NCI-H187 treated with DMSO at 0.1 percent for 48 hours (cell line): ENCODE results near the gene MTM1.

Experiments
- DNase-seq: peaks from one replicate; lab custom pipeline; 2025; lab: John Stamatoyannopoulos, UW

The MTM1 gene

DNA sequence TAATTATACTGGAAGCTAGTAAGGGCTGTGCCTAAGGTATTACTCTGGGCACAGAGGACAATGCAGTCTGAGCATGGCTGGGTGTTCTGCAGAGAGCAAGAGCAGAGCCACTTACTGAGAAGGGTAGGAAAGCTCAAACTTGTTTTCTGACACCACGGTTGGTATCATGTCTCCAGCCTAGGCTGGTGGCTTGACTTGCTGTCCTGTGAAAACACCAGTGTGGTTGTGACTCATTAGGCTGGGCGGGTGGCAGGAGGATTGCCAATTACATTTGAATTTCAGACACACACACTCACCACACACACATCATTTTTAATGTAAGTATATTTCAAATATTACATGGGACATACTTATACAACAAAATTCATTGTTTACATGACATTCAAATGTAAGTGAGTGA lies 19.7 kb upstream of the MTM1 start:
- DNase-seq, result no peak

DNA sequence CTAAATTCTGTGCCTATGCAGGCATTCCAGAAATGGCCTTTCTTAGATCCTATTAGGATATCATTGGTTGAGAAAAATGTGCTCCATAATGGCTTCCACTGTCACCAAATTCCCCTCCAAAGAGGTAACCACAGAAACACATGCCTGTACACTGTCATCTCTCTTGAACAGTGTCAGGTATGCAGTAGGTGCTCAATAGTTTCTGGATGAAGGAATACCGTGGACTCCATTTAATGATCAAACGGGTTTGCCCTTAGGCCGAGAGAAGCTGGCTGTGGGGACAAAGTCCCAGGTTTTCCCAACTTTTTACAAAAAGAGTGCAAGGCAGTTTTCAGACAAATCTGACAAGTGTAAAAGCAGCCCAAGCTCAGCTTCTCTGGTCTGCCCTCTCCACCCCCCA lies 16.5 kb upstream of the MTM1 start:
- no peak for DNase-seq

DNA sequence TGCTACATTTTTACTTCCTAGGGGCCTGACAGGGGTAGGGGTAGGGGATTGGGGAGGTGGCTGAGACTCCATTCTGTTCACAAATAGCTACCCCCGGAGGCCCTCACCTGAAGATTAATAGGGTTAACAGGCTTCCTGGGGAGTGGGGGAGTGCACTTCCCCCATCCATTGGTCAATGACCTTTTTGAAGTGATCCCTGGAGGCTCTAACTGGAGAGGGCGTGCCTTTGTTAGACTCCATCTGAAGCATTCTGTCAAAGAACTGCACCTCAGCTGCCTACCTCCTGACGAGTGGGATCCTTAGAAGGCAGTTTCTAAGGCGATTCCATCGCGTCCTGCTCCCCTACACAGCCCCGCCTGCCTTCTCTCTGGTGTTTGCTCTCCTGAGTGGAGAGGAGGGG lies 10.0 kb upstream of the MTM1 start:
- no peak for DNase-seq

DNA sequence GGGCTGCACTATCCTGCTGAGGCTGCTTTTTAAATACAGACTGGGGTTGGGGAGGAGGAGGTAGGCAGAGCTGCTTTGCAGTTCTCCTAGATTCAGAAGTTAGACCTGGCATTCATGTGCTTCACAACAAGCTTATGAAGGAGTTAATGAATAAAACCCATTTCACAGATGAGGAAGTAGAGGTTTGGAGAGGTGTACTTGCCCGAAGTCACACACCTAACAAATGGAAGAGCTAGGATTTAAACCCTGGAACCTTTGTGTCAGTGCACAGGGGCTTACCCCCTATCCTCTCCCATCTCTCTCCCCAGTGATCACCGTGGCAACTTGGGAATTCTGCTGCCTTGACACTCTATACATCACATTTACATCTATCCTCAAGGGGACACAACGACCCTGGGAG lies 3.6 kb upstream of the MTM1 start:
- DNase-seq, result no peak

DNA sequence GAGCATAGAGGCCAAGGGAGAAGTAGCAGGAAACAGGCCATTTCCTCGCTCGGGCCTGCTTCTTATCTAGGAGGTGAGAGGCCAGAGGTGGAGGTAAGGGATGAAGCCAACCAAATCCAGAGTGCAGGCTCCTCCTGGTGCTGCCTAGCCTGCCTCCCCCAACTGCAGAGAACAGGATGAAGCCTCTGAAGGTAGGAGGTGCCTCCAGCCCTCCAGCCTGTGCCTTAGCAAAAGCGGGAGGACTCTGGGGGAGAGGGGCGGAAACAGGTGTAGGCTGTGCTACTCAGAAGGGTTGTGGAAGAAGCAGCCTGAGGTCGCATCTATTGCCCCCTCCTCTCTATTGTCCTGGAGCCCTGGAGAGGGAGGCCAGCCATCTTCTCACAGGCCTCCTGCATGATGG lies 2.9 kb upstream of the MTM1 start:
- no peak for DNase-seq

DNA sequence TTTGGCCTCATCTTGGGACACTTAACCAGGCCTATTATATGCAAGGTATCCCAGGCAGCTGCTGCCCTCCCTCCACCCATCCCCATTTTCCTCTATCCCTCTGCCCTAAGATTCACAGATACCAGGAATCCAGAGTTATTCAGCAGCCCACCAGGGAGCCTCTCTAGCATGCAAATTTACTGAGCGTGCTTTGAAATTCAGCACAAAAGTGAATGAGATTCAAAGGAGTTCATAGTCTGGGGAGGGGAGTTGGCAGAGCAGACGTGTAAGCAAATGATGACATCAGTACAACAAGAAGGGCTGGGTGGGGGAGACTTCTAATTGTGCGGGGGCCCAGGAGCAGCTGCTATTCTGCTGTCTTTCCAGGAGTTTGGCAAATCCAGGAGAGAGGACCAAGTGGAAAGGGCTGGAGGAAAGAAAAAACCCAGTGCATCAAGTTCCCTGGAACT lies 1.7 kb upstream of the MTM1 start:
- no peak for DNase-seq

DNA sequence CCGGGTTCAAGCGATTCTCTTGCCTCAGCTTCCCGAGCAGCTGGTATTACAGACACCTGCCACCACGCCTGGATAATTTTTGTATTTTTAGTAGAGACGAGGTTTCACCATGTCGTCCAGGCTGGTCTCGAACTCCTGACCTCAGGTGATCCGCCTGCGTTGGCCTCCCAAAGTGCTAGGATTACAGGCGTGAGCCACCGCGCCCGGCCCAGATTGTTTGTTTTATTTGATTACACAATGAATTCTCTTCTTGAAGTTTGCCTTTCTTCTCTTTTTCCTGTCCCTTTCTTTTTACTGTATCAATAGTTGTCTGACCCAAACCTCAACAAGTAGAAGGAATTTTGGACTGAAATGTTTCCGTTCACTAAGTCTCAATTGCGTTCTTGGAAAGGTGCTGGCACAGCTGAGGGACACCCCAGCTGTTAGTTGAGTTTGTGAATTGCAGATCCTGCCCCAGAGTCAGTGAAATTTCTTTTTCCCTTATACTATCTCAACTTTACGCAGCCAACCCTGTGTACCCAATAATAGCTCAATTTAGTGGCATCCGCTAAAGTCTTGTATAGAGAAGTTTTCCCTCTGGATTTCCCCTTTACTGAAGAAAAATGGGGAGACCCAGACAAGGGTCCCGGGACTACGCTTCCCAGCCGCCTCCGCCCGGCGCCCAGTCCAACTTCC lies 639 bp upstream of the MTM1 start:
- DNase-seq, result no peak

DNA sequence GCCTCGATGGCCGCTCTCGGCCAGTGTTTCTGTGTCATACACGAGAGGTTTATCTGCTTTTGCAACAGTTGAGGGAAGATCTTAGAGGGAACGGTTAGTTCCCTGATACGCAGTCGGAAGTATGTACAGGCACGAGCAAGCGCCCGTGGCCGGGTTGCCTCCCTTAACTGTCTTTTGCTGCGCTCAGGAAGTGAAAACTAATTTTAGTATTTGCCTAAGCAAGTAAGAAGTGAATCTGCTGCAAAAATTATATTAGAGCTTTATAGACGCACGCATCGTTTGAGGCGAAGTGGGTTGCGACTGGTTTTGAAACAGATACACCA lies 695 bp downstream of the MTM1 start:
- DNase-seq, result no peak

DNA sequence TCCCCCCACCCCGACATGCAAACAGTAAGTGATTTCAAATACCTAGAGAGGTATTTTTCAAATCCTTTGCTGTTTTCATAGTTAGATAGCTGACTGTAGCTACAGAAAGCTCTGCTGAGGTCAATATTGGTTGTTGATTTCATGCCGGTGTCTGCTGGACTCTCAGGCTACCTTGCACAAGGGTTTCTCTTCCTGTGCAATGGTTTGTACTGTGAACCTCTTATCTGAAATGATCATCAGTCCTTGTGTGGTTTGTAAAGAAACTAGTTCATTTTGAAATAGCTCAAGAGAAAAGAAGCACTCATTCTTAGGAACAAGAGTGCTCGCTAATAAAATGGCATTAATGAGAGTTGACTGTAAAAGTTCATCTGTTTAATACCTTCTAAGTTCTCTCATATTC lies 2.1 kb downstream of the MTM1 start:
- DNase-seq, result no peak

DNA sequence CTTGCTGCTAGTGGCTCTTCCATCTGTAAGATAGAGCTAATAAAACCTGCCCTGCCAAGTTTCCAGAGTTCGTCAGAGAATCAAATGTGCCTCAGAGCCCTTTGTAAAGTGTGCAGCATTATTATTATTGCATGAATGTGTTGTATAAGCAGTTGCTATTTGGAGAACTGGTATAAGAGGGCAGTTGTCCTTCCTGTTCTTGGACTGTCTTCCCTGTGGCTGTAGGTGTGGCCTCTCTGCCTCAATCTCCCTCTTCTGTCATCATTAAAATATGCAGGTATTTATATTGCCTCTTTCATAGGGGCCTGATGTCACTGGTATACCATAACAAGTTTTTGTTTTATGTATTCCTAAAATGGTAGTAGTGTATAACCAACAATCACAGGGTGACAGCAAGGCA lies 3.8 kb downstream of the MTM1 start:
- DNase-seq, result no peak

DNA sequence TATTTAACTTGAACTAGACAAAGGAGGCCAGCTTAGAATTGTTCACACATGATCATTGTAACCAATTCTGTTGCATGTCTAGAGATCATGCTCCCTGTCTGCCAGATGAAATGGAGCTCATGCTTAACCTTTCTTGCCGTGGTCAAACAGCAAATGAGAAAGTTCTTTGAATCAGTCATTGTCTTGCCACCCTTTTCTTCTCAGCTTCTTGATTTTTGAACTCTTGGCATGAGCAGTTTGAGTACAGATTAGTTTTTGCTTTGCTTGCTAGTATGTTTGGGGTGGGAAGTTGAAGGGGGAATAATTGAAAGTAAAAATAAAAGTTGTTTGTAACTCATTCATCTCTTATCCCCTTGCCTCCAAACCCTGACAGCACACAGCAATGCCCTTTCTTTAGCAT lies 4.7 kb downstream of the MTM1 start:
- no peak for DNase-seq

DNA sequence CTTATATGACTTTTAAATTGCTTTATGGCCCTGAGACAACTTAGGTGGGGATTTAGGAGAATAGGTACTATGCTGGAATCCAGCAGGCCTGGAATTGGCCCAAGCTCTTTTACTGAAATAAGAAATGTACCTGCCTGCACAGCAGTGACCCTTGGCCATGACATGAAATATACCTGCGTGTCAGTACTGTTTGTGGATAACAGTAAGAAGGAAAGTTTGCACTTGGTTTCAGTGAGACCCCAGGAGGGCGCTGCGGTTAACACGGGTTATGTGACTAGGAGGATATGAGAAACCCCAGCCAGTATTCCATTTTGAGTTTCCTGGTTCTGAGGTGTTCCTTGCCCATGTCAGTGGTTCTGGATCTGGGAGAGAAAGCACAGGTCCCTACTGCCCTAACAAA lies 5.3 kb downstream of the MTM1 start:
- no peak for DNase-seq

DNA sequence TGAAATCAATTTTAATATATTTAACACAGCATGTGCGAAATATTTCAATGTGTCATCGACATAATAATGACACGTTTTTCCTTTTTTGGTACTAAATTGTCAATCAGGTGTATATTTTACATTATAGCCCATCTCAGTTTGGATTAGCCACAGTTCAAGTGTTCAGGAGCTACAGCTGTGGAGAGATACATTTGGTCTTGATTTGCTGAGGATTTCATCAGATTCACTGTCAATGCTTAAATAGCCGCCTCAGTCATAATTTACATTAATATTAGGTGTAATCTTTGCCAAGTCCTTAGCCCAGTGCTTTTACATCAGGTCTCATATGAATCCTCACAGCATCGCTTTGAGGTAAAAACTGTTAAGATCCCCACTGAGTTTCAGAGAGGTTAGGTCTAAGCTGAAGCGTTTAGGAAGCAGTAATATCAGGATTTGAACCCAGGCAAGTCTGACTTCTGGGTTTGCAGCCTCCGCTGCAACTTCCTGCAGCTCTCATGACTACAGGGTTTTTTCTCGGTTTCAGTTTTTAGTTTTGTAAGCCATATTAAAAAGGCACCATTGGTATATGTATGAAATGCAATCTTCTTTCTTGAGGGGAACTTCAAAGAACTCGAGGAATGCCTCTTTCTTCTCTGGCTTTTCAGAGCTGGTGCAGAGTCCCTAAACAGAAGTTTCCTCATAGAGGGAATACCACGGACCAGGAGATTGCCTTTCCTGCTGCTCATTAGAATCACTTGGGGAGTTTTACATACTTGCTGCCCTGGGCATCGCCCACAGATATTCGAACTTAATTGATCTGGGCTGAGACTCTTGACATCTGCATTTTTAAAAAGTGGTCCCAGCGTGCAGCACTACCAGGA lies 6.4 kb downstream of the MTM1 start:
- no peak for DNase-seq

DNA sequence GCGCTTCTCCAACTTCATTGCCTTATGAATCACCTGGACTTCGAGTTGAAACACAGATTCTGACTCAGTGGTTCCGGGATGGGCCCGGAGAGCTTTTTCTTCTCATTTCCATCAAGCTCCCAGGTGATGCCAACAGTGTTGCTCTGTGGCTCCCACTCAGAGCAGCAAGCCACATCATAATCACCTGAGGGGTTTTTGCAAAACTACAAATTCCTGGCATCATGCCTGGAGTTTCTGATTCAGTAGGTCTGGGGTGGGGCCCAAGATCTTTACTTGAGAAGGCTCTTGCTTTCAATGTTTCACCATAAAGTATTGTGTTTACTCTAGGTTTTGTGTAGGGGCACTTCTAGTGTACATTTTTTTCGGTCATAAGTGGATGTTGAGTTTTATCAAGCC lies 7.0 kb downstream of the MTM1 start:
- no peak for DNase-seq

DNA sequence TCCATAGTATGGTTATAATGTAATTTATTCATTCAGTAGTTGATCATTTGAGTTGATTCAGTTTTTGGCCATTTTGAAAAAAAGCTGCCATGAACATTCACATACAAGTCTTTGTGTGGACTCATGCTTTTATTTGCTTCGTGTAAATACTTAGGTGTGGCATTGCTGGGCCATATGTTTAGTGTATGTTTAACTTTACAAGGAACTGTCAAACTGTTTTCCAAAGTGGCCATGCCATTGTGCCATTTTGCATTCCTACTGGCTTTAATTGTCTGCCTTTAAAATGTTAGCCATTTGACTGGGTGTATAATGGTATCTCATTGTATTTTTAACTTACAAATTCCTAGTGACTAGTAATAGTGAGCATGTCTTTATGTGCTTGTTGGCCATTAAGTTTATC lies 8.8 kb downstream of the MTM1 start:
- no peak for DNase-seq

DNA sequence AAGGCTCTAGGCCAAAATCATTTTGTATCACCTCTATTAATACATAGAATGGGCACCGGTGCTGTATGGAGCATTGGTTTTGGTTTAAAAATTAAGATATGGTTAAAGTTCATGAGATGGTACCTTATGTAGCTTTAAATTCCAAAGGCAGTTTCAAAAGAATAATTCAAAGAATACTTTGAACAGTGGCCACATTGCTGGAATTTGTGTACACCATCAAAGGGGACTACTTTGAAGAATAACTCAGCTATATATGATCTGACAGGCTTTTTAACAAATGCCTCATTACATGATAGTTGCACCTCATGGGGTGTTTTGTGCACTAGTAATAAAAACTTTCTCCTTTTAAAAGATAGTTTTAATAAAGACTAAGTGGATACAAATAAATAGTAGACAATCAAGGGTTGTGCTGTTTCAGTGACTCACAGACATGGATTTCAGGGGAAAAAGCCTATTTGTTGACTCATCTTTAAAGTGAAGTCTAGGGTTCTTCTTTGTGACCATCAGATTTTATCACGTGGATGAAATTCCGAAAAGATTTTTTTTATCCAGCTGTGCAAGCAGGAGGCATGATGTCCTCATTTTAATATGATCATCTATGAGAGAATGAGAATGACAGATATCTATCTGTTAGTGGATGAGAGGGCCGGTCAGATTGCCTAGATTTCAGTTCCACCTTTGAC lies 12.8 kb downstream of the MTM1 start:
- DNase-seq, result no peak

DNA sequence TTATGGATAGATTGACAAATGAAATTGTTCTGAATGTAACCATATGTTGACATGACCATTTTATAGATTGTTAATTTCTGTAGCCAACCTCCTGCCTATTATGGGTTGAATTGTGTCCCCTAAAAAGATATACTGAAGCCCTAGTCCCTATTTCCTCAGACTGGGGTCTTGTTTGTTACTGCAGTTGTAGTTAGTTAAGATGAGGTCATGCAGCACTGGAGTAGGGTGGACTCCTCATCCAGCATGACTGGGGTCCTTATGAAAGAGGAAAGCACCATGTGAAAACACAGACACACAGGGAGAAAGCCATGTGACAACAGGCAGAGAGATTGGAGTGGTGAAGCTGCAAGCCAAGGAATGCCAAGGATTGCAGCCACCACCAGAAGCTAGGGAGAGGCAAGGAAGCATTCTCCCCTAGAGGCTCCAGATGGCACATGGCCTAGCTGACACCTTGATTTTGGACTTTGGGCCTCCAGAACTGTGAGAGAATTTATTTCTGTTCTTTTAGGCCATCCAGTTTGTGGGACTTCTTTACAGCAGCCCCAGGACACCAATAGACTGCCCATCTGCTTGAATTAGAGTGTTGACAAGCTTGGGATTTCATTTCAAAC lies 14.0 kb downstream of the MTM1 start:
- no peak for DNase-seq

DNA sequence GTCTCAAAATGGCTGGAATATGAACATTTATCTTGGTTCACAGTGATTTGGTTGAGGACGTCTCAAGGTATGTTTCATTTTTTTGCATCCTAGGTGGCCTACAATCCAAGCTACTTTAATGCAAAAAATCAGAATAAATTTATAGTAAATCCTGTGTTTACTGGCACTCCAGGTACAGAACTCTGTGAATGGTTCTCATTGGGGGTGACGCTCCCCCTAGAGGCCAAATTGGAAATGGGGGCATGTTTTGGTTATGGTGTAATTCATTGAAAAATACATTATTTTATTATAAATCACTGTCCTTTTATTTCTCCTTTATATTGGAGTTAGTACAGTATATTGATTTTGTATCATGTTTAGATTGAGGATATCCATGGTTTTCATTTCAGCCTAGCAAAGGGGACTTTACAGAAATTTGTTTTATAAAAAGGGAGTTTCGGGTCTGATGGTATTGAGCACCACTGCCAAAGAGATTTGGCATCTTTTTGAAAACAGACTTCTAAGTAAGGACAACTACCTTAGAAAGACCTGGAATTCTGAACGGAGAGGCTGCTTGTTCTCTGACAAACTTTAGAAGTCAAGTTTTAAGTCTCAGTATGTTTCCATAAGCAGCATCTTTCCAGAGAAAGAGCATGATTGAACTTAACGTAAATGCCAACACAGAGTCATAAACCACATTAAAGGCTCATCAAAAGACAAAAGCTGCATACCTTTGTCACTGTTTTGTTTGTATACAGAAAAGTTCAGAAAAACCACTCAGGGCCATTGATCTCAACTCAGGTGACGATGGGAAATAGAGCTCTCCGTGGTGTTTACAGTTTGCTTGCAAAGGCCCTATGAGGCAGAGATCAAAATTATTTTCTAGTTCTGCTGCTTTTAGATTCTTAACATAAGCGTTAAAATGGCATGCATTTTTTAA lies 19.4 kb downstream of the MTM1 start:
- DNase-seq, result no peak

DNA sequence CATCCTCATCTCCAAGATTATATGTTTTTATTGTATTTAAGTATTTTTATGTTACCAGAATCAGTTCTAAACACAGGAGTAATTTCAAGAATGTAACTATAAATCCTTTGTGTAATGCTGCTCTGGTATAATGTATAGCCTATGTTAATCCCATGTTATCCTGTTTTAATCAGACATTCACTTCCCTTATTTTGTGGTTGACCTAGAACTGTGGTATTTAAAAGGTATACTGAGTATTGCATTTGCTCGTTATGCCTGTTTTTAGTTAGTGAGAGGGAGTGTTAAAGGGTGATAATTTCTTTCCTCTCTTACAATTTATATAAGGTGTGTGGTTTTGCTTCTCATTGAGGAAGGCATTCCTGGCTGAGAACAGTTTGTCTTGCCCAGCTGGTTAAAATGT lies 26.2 kb downstream of the MTM1 start:
- no peak for DNase-seq

DNA sequence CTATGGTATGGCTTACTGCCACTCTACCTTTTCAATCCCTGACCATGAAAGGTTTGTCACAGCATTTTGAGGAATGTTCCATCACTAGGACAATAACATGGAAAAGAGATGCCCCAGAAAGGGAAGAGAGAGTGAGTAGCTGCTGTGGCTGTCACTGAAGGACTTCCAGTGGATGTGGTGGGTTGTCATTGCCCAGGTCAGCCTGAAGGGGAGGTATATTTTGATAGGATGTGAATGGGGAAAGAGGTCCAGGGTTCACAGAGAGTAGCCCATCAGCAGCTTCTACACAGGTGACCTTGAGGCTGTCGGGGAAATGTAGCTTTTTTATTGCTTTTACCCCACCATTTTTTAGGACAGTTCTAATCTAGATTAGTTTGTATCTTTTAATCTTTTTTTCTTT lies 30.8 kb downstream of the MTM1 start:
- DNase-seq, result no peak

DNA sequence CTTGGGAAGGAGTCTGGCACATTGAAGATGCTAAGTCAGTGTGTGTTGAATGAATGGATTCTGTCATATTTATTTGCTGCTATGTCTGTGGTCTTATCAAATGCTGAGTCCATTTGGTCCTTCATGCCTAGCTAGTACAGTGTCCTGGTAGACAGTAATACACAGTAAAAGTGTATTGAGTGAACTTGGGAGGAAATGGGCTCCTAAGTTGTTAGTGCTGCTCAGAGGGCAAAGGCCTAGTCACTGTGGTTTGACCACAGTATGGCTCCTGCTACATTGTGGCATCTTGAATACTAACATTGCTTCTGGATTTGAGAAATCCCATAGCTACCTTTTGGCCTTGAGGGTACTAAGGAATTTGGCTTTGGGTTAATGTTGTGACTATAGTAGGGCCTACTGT lies 33.9 kb downstream of the MTM1 start:
- no peak for DNase-seq

DNA sequence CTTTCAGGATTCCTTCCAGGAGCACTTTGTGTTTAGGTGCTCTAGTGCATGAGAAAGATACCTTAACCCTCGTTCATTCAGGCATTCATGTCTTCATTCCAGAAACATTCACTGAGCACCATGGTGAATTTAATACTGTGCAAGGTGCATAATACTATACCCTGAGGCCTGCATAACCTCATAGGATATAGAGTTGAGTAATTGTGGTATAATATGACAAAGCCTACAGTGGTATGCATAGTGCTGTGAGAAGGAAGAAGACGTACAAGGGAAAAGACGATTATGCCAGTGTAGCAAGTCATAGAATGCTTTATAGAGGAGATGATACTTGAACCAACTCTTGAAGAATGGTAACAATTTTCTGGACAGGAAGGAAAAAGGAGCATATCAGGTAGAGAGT lies 34.3 kb downstream of the MTM1 start:
- DNase-seq, result no peak
